Measurements from ENCODE around the gene ALDH1A1. TPM values are rescaled to one million over a fixed set of nuclear protein-coding genes. Genes with fewer than 3 reads are reported as not detected.

Gene ALDH1A1
- 10.1 to 11.3 TPM (median 10.9 TPM) in 3 replicates for total RNA-seq

DNA sequence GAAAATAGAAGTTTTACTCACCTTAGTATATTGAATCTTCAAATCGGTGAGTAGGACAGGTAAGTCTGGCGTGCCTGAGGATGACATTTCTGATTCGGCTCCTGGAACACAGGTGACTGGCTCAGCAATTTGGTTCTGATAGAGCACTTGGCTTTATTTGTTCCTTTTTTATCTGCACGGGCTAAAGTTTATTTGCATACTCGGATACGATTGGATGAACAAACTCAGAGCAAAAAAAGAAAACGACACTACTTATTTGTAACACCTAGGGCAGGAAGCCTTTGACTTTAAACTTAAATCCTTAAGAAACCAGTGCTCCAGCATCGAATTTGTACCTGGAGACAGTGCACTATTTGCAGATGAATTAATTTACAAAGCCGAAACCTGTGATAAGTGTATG is at the start of gene ALDH1A1:
Gene ALDH1A1 (minus strand): TSS at position 140 of the 400 bp plus-strand sequence. CDS start 53 bp downstream, at position 87.
- H3K36me3 Mint-ChIP-seq: no peaks in the 10 kb centered on the region
- H3K4me3 Mint-ChIP-seq: peak within 1 kb of the TSS; percentile 39
- H3K4me1 Mint-ChIP-seq: peaks cover 16% of the 10 kb centered on the region
- H3K27me3 Mint-ChIP-seq (ENCODE audit: low read depth): peaks cover 5% of the 10 kb centered on the region
- TF ChIP-seq, protein P1, sequence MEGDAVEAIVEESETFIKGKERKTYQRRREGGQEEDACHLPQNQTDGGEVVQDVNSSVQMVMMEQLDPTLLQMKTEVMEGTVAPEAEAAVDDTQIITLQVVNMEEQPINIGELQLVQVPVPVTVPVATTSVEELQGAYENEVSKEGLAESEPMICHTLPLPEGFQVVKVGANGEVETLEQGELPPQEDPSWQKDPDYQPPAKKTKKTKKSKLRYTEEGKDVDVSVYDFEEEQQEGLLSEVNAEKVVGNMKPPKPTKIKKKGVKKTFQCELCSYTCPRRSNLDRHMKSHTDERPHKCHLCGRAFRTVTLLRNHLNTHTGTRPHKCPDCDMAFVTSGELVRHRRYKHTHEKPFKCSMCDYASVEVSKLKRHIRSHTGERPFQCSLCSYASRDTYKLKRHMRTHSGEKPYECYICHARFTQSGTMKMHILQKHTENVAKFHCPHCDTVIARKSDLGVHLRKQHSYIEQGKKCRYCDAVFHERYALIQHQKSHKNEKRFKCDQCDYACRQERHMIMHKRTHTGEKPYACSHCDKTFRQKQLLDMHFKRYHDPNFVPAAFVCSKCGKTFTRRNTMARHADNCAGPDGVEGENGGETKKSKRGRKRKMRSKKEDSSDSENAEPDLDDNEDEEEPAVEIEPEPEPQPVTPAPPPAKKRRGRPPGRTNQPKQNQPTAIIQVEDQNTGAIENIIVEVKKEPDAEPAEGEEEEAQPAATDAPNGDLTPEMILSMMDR (IDR thresholded peaks at IDR 0.05; ENCODE audit: unreplicated experiment): no peak
- peaks cover 7% of the 10 kb centered on the region for H3K9me3 Mint-ChIP-seq
- no peak for DNase-seq (ENCODE audit: low spot score in 2 of 2, unreplicated experiment in 2 of 2)
- peak within 1 kb of the TSS; percentile 41 for H3K27ac Mint-ChIP-seq

DNA sequence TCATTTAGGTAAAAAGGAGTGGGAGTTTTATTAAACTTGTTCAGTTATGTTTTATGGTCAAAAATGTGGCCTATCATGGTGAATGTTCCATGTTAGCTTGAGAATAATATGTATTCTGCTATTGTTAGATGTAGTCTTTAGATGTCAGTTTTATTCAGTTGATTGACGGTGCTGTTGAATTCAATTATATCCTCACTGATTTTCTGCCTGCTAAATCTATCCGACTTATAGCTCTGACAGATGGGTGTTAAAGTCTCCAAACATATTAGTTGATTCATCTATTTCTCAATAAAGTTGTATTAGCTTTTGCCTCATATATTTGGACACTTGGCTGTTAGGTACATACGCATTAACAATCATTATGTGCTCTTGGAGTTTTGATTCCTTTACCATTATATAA is 49.0 kb upstream of the ALDH1A1 start:
- Mint-ChIP-seq H3K4me1 (no peaks in the 10 kb centered on the region), H3K9me3 (peaks cover 5% of the 10 kb centered on the region), H3K27ac (no peak overlapping the region), H3K36me3 (no peaks in the 10 kb centered on the region), H3K4me3 (no peak overlapping the region), H3K27me3 (ENCODE audit: low read depth) (no peaks in the 10 kb centered on the region)
- TF ChIP-seq, protein P1 (IDR thresholded peaks at IDR 0.05; ENCODE audit: unreplicated experiment): no peak
- DNase-seq (ENCODE audit: low spot score in 2 of 2, unreplicated experiment in 2 of 2): no peak

DNA sequence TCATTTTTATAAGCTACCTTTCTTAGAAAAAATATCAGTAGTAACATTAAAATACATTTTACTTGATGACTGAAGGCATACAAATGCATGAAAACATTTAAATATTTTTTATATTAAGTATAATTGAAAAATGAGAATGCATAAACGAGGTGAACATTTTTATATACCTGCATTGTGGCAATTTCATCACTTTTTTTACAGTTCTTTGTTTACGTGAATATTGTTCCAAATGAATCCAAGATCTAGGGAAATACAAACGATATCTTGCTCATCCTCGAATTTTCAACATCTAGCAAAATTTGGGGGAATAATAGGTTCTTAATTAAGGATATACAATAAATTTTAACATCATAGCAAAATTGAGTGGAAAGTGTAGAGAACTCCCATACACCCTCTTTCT is 45.5 kb upstream of the ALDH1A1 start:
- H3K27ac Mint-ChIP-seq: no peak overlapping the region
- H3K36me3 Mint-ChIP-seq: no peaks in the 10 kb centered on the region
- H3K9me3 Mint-ChIP-seq: peaks cover 5% of the 10 kb centered on the region
- TF ChIP-seq, protein P1 (IDR thresholded peaks at IDR 0.05; ENCODE audit: unreplicated experiment): no peak
- no peak for DNase-seq (ENCODE audit: low spot score in 2 of 2, unreplicated experiment in 2 of 2)
- H3K27me3 Mint-ChIP-seq (ENCODE audit: low read depth): no peaks in the 10 kb centered on the region
- H3K4me3 Mint-ChIP-seq: no peak overlapping the region
- peaks cover 6% of the 10 kb centered on the region for H3K4me1 Mint-ChIP-seq

- no peaks in the 10 kb centered on the region for H3K27me3 Mint-ChIP-seq (ENCODE audit: low read depth)
- peaks cover 6% of the 10 kb centered on the region for H3K4me1 Mint-ChIP-seq
- no peak overlapping the region for H3K27ac Mint-ChIP-seq
- H3K9me3 Mint-ChIP-seq: peaks cover 5% of the 10 kb centered on the region
- no peak for DNase-seq (ENCODE audit: low spot score in 2 of 2, unreplicated experiment in 2 of 2)
- H3K36me3 Mint-ChIP-seq: no peaks in the 10 kb centered on the region
- TF ChIP-seq, protein P1 (IDR thresholded peaks at IDR 0.05; ENCODE audit: unreplicated experiment): no peak
- H3K4me3 Mint-ChIP-seq: no peak overlapping the region
Observed at GRCh38 chr9:72997387-72997995, 44.6 kb upstream of the ALDH1A1 start.

GRCh38 chr9:72996684-72997314 is 43.9 kb upstream of the ALDH1A1 start:
- Mint-ChIP-seq H3K27me3 (ENCODE audit: low read depth) (no peaks in the 10 kb centered on the region), H3K9me3 (peaks cover 5% of the 10 kb centered on the region), H3K27ac (no peak overlapping the region), H3K4me1 (peaks cover 6% of the 10 kb centered on the region), H3K4me3 (no peak overlapping the region), H3K36me3 (no peaks in the 10 kb centered on the region)
- TF ChIP-seq, protein P1 (IDR thresholded peaks at IDR 0.05; ENCODE audit: unreplicated experiment): no peak
- DNase-seq (ENCODE audit: low spot score in 2 of 2, unreplicated experiment in 2 of 2): no peak

All from mesothelial cell of epicardium (in vitro differentiated cells).